HG03439 (cell line): ENCODE data around the gene CXCL9.
A peak's percentile ranks its signal among the peaks of the same experiment; 100 is the strongest.
"Not testable (repeated sequence)": the region's sequence is repeated elsewhere in the genome, so short reads cannot be mapped to it uniquely, and the experiment has no call there.

ENCODE experiments used
- ATAC-seq: cut with Tn5 transposase; IDR thresholded peaks from one replicate; pipeline ENCODE4 v1.9.1; 2021; ENCODE audit warnings: mild to moderate bottlenecking, moderate library complexity; ENCODE audit not compliant: unreplicated experiment

The CXCL9 gene

DNA sequence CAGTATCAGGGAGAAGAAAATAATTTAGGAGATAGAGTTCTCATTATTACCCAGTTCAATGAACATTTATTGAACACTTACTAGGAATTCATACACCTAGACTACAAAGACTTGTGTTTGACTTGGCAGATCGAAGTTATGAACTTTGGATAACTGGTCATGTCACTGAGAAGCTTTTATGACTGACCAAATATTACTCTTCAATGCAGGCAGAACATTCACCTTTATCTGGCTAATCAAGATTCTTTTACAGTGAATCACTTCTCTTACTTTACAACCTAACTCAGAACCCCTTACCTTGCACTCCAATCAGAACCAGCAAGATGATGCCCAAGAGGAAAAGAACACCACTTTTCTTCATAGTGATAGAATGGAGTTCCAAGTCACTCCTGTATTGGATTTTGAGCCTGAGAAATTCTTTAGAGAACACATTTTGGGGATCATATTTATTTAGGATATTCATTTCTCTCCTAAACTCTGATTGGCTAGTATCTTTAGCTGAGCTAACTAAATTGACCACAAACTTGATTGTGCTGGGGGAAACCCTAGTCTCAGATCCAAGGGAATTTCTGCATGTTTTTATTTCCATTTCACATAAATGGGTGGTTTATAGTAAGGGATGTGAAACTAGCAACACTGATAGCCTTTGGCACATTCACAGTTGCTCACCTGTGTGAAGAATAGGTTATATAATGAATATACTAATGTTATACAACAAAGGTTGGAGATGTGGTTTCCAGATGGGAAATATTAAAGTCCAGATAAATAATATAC, at the start of gene CXCL9:
Gene CXCL9 (minus strand): TSS at position 421 of the 774 bp plus-strand sequence. CDS start 60 bp downstream, at position 361.
- no peak for ATAC-seq

DNA sequence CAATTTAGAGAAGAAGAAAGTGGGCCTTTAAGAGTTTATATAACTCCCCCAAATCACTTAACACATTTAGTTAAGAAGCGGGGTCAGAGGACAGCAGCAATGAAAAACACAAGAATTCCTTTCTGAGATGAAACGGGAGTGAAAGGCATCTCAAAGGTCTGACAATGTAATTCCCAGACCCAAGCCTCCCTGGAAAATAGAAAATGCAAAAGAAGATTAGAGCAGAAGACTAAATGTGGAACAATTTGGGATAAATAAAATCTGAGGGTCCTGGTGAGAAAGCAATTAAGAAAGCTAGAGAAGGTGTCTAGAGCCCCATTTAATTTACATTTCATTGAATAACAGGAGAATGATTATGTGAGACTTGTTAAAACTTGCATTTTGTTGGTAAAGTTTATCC, 48.1 kb upstream of the CXCL9 start:
- no peak for ATAC-seq

DNA sequence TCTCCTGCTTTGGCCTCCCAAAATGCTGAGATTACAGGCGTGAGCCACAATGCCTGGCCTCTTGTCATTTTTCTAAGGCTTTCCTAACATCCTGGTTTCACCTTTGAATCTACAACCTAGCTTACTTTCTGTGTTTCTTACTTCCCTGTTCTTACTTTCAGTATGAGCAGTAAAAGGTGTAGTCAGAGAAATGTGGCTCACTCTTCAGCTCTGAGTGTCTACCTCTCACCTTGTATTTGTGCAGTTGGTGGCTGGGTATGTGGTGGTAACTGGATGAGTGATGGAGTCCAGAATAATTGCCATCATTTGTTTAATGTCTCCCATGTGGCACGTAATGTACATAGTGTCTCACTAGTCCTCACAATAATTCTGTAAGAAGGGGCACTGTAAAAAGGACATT, 47.7 kb upstream of the CXCL9 start:
- peak; percentile 89 for ATAC-seq

GRCh38 chr4:76053730-76054129, 46.4 kb upstream of the CXCL9 start:
- ATAC-seq = no peak

DNA sequence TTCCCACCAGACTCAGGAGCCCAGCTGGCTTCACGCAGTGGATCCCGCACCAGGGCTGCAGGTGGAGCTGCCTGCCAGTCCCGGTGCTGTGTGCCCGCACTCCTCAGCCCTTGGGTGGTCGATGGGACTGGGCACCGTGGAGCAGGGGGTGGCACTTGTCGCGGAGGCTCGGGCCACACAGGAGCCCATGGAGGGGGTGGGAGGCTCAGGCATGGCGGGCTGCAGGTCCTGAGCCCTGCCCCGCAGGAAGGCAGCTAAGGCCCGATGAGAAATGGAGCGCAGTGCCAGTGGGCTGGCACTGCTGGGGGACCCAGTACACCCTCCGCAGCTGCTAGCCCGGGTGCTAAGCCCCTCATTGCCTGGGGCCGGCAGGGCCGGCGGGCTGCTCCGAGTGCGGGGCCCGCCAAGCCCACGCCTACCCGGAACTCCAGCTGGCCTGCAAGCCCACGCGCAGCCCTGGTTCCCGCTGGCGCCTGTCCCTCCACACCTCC, 43.3 kb upstream of the CXCL9 start:
- ATAC-seq = not testable (repeated sequence)

GRCh38 chr4:76049860-76050416, 42.6 kb upstream of the CXCL9 start:
- not testable (repeated sequence) for ATAC-seq

DNA sequence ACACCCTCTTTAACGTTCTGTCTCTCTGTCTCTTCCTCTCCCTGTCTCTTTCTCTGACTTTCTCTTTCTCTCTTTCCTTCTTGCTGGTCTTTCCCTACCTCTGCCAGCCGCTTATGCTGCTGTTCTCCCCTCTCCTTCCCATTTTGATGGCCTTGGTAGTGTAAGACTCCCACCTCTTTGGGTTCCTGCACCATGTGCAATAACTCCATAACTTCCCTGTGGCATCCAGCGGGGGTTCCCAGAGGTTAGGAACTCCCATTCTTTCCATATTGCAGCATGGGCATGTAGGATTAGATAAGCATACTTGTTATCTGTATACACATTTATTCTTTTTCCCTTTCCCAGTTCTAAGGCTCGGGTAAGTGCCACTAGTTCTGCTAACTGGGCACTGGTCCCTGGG, 37.4 kb upstream of the CXCL9 start:
- not testable (repeated sequence) for ATAC-seq

DNA sequence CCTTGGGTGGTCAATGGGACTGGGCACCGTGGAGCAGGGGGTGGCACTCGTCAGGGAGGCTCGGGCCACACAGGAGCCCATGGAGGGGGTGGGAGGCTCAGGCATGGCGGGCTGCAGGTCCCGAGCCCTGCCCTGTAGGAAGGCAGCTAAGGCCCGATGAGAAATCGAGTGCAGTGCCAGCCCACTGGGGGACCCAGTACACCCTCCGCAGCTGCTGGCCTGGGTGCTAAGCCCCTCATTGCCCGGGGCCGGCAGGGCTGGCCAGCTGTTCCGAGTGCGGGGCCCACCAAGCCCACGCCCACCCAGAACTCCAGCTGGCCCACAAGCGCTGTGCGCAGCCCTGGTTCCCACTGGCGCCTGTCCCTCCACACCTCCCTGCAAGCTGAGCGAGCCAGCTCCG, 36.0 kb upstream of the CXCL9 start:
- not testable (repeated sequence) for ATAC-seq

GRCh38 chr4:76042241-76042998, 35.1 kb upstream of the CXCL9 start:
- not testable (repeated sequence) for ATAC-seq

DNA sequence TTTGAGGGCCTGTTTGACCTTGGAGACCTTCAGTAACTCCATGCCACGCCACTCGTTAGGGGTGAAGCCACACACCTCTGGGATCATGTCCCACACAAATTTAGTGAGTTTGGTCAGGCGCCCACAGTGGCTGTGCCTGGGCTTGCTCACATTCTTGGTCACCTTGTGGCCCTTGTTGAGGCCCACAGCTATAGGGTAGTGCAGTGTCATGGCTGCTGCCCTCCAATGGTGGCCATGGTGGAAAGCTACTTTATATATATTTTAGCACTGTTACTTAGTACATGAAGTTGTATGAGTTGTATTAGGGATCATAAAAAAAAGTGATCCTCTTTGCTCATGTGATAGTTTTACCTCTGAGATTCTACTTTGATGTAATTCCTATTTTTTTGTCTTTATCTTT, 29.5 kb upstream of the CXCL9 start:
- ATAC-seq = no peak

DNA sequence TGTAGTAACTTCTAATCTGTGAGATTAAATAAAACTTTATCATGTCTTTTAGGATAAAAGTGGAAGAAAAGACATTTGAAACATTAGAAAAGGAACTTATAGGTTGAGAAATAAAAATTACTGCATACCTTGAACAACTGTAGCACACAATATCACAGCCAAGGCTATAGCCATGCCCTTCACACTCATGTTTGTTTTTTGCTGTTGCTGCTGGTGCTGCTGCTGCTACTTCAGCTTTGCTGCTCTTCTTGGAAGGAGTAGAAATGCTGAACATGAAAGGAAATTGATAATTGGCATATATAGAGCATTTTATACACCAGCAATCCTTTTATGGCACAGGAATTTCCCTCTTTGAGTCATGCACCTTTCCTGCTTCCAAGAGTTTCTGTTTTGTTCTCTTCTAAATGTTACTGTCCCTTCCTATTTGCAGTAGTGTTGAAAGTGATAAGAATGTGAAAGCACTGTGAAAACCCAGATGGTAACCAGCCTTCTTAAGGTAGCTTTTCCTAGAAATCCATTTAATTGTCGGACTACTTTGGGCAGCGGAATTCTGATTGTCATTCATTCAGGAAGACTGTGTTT, 28.6 kb upstream of the CXCL9 start, which contains the start of gene CXCL11:
Gene CXCL11 (minus strand): TSS at position 272 of the 582 bp plus-strand sequence. CDS start 83 bp downstream, at position 189.
- no peak for ATAC-seq

DNA sequence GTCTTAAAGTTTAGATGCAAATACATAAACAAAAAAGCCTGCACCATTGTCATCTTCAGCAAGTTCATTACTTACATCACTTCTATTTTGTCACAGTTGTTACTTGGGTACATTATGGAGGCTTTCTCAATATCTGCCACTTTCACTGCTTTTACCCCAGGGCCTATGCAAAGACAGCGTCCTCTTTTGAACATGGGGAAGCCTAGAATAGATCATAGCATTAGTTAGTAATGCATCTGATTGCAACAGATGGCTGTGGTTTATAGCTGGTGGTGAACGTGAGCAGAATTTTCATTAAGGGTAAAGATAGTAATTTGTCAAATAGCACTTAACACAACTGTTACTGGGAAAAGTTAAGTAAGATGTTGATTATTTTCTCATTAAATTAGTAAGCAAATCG, 27.8 kb upstream of the CXCL9 start:
- ATAC-seq = no peak

DNA sequence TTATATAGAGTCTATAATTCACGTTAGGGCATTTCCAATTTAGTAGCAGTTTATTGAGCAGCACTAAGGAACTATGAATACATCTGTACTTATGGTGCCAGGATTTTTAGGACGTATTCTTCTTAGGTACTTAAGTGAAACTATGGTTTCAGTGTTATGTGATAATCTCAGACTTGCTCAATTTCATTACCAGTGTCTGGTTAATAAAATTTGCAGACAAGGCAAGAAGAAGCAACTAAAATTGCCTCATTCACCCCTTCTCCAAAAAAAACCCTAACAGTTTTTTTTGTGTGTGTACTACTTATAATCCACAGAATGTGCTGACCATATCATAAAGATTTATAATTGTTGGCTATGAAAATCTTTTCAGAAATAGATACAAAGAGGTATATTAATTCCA, 22.0 kb upstream of the CXCL9 start:
- ATAC-seq = no peak

DNA sequence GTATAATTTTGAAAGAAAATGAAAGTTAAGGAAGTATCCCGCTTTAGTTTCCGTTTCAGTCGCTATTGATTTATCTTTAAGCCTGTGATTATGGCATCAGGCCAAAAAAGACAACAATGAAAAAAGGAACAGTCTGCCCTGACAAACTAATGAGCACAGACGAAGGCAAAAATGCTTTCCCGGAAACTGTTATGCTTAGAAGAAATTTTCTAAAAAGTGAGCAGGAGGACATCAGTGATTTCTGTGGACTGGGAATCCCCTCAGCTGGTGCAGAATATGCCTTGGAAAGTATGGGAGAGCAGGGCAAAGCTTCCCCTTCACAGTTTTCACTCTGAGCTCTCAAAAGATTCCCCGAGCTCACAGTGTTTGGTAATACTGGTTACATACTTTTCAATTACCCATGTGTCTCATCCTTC, 21.0 kb upstream of the CXCL9 start:
- ATAC-seq = no peak

DNA sequence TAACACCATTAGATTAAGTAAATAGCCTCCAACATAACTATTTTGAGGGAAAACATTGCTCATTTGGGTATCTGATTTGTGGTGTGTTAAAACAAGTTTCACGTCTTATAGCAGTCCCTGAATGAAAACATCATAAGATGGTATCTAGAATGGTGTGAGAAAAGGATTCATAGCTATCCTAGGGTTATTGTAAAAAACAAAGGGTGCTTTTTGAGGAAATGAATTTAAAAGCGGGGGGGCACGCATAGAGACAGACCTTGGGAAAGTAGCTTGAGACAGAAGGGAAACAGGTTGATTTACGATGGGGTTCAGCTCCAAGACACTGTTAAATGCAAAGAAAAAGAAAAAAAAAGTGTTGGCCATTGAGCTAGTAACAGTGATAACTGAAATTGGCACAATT, 16.8 kb upstream of the CXCL9 start:
- ATAC-seq = no peak

DNA sequence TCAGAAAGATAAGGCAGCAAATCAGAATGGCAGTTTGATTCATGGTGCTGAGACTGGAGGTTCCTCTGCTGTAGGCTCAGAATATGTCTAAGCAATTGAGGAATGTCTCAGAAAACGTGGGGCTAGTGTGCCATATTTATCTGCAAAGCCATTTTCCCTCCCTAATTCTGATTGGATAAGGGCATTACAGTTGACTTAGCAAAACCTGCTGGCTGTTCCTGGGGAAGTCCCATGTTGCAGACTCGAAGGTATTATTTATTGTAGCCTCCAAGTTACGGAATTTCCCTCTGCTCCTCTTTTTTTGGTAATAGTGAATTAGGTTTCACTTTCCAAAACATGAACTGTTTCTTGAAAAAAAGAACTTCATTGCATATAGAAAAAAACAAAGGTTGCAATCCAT, 16.1 kb upstream of the CXCL9 start, which contains the start of gene CXCL10:
Gene CXCL10 (minus strand): TSS at position 109 of the 400 bp plus-strand sequence. CDS start 66 bp downstream, at position 43.
- no peak for ATAC-seq

DNA sequence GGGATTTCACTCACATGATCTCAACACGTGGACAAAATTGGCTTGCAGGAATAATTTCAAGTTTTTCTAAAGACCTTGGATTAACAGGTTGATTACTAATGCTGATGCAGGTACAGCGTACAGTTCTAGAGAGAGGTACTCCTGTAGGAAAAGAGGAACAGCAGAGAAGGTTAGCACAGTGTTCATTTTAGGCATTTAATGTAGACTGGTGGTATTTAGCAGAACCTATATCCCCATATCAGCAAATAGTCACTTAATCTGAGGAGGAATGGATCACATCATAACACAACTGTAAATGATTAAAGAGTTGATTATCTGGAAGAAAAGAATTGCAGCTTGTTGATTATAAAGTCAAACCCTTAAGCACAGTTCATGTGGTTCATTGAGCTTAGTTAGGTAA, 15.4 kb upstream of the CXCL9 start:
- ATAC-seq = no peak

DNA sequence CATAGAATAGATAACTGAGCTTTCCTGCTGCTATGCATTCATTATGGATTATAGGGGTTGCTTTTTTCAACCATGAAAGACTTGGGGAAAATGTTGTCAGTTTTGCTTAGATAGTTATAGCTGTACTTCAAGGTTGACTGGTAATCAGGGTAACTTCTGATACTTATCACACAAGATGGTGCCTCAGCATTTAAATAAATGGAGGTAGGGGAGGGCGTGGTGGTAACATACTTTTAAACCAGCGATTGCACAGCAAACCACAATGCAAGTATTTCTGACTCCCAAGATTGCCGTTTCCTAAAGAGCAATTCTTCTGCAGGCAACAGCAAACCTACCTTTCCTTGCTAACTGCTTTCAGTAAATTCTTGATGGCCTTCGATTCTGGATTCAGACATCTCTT, 14.7 kb upstream of the CXCL9 start:
- no peak for ATAC-seq

DNA sequence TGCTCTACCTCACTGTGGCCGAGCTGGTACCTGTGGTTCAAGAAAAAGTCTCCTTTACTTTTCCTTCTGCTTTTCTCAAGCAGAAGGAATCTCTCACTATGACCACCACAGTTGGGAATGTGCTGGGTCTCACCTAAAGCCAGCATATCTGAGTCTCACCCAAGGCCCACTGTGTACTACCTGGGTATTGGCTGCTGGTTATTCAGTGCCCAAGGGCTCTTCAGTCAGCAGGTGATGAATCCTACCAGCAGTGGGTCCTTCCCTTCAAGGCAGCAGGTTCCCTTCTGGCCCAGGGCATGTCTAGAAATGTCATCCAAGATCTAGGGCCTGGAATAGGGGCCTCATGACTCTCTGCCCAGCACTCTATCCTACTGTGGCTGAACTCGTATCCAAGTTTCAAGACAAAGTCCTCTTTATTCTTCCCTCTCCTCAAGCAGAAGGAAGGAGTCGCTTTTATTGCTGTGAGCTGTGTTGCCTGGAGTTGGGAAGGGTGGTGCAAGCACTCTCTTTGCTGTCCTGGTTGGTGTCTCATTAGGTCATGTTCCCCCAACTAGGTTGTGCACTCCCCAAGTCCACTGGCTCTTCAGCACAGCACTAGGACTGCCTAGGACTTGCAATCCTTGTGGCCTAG, 9.9 kb upstream of the CXCL9 start:
- no peak for ATAC-seq

- ATAC-seq = peak; percentile 68
Observed at GRCh38 chr4:76016393-76016792, 9.1 kb upstream of the CXCL9 start.

GRCh38 chr4:76013540-76013939, 6.2 kb upstream of the CXCL9 start:
- no peak for ATAC-seq
